PC-3 (cell line): ENCODE data around the gene EFCAB6. TPM values are rescaled to one million over a fixed set of nuclear protein-coding genes. Genes with fewer than 3 reads are reported as not detected.

Experiments
- ATAC-seq: fragments of 200-7000 bp; cut with Tn5 transposase; 2 replicates; pipeline ENCODE4 v1.9.1; 2020; ENCODE audit warnings: mild to moderate bottlenecking, moderate library complexity
- BruUV-seq: library from RNA; stranded (reverse); fragments of 400-500 nt; replicated peaks from 2 replicates; lab custom pipeline; 2021; lab: Mats Ljungman, UMichigan
- CTCF ChIA-PET: fragments of 300-600 bp; sonication (Branson Sonifier 250); formaldehyde crosslinking; loops from one replicate; lab custom pipeline; 2022; ENCODE audit warnings: antibody characterized with exemption; lab: Charles Lee
- POLR2A ChIA-PET: fragments of 300-600 bp; sonication (Branson Sonifier 250); formaldehyde crosslinking; loops from one replicate; lab custom pipeline; 2022; ENCODE audit warnings: antibody characterized with exemption; ENCODE audit not compliant: unreplicated experiment; lab: Charles Lee
- DNase-seq: peaks from one replicate; pipeline ENCODE4 v3.0.0-alpha.2; 2015
- H2AFZ ChIP-seq: fragments of 300-600 bp; sonication (generic); 2 replicates; pipeline ENCODE4 v1.6.0; 2016; ENCODE audit warnings: antibody characterized with exemption, low read length
- H3F3A ChIP-seq: fragments of 300-600 bp; sonication (generic); one replicate; pipeline ENCODE4 v1.6.0; 2017; ENCODE audit warnings: antibody characterized with exemption, low read length, control low read depth, mild to moderate bottlenecking; ENCODE audit not compliant: unreplicated experiment
- H3K27ac ChIP-seq: fragments of 300-600 bp; sonication (generic); 2 replicates; pipeline ENCODE4 v1.5.1; 2016; ENCODE audit warnings: mild to moderate bottlenecking, low read length
- H3K27me3 ChIP-seq: fragments of 300-600 bp; sonication (generic); 2 replicates; pipeline ENCODE4 v1.6.1; 2016; ENCODE audit warnings: low read length, mixed read lengths
- H3K36me3 ChIP-seq: fragments of 300-600 bp; sonication (generic); 2 replicates; pipeline ENCODE4 v1.6.1; 2016; ENCODE audit warnings: low read depth, mixed run types, low read length, mixed read lengths
- H3K4me1 ChIP-seq: fragments of 300-600 bp; sonication (generic); 2 replicates; pipeline ENCODE4 v1.5.1; 2016; ENCODE audit warnings: low read length; ENCODE audit not compliant: insufficient read depth
- H3K4me2 ChIP-seq: fragments of 300-600 bp; sonication (generic); 2 replicates; pipeline ENCODE4 v1.6.0; 2016; ENCODE audit warnings: low read length
- H3K4me3 ChIP-seq: fragments of 300-600 bp; sonication (generic); 2 replicates; pipeline ENCODE4 v1.5.1; 2016; ENCODE audit warnings: mild to moderate bottlenecking, low read length, mixed read lengths
- H3K79me2 ChIP-seq: fragments of 300-600 bp; sonication (generic); 2 replicates; pipeline ENCODE4 v1.6.1; 2017; ENCODE audit warnings: low read length, mixed read lengths
- H3K9ac ChIP-seq: fragments of 300-600 bp; sonication (generic); 2 replicates; pipeline ENCODE4 v1.6.0; 2016; ENCODE audit warnings: mild to moderate bottlenecking, low read length
- H3K9me2 ChIP-seq: fragments of 300-600 bp; sonication (generic); replicated peaks from 2 replicates; pipeline ENCODE4 v1.6.1; 2016; ENCODE audit warnings: mixed run types, low read length, mixed read lengths
- H3K9me3 ChIP-seq: fragments of 300-600 bp; sonication (generic); 2 replicates; pipeline ENCODE4 v1.6.1; 2016; ENCODE audit warnings: low read length, mixed read lengths
- H4K20me1 ChIP-seq: fragments of 300-600 bp; sonication (generic); 2 replicates; pipeline ENCODE4 v1.6.1; 2016; ENCODE audit warnings: low read length, mixed read lengths
- EZH2 ChIP-seq: fragments of 300-600 bp; sonication (generic); IDR thresholded peaks from one replicate; pipeline ENCODE4 v1.6.1; 2017; ENCODE audit warnings: antibody characterized with exemption, mild to moderate bottlenecking, low read length; ENCODE audit not compliant: unreplicated experiment
- EZH2phosphoT487 ChIP-seq: fragments of 300-600 bp; sonication (generic); IDR thresholded peaks from 2 replicates; pipeline ENCODE4 v1.6.1; 2018; ENCODE audit warnings: mild to moderate bottlenecking, antibody characterized with exemption, low read length, borderline replicate concordance
- intact Hi-C: fragments of 100-400 bp; cut with micrococcal nuclease; formaldehyde crosslinking; loops from 2 replicates; pipeline ENCODE4 v1.9.0; 2023
- total RNA-seq: library from RNA; depleted of rRNA; stranded (reverse); fragments of >200 nt; gene quantifications from 2 replicates; pipeline ENCODE4 v1.2.3, GENCODE V29; 2014
- TF ChIP-seq, protein P1 (sequence below): fragments of 300-600 bp; sonication (generic); conservative IDR thresholded peaks from 2 replicates; pipeline ENCODE4 v1.5.1; 2017; ENCODE audit warnings: antibody characterized with exemption, low read depth, mild to moderate bottlenecking, low read length

The EFCAB6 gene
- total RNA-seq, 1 experiment from 2014 or later = 0.07 TPM

DNA sequence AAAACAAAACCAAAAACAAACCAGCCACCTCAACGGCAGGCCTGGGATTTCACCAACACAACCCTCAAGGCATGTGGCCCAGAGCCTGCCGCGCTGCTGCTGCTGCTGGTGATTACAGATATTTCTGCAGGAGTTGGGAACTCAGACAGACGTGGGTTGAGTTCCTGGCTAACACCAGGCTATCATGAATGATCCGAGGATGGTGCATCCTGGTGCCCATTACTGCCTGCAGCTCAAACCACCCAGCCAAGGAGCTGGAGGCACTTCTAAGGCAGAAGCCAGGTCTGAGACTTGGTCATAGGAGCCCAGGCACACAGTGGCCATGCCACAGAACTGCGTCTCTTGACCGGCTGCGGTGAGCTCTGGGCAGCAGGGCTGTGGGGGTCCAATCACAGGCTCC, 248.5 kb downstream of the EFCAB6 start:
- Histone ChIP-seq H3K4me1 (no peaks in the 10 kb centered on the region), H3K9me3 (no peaks in the 10 kb centered on the region), H3K27me3 (no peaks in the 10 kb centered on the region), H3K4me3 (no peak overlapping the region), H3K36me3 (no peaks in the 10 kb centered on the region), H3K9ac (no peak overlapping the region), H4K20me1 (no peaks in the 10 kb centered on the region), H3K79me2 (no peaks in the 10 kb centered on the region), H3K27ac (no peak overlapping the region), H3K9me2 (no peaks in the 10 kb centered on the region), H3F3A (no peaks in the 10 kb centered on the region), H2AFZ (no peak overlapping the region), H3K4me2 (no peak overlapping the region)
- CTCF ChIA-PET = no interaction called here
- intact Hi-C loops = no loop called here
- no TSS peak for BruUV-seq
- POLR2A ChIA-PET = no interaction called here
- no peak for DNase-seq
- no peak for ATAC-seq
- TF ChIP-seq EZH2 (no peak), EZH2phosphoT487 (no peak)
- TF ChIP-seq, protein P1, sequence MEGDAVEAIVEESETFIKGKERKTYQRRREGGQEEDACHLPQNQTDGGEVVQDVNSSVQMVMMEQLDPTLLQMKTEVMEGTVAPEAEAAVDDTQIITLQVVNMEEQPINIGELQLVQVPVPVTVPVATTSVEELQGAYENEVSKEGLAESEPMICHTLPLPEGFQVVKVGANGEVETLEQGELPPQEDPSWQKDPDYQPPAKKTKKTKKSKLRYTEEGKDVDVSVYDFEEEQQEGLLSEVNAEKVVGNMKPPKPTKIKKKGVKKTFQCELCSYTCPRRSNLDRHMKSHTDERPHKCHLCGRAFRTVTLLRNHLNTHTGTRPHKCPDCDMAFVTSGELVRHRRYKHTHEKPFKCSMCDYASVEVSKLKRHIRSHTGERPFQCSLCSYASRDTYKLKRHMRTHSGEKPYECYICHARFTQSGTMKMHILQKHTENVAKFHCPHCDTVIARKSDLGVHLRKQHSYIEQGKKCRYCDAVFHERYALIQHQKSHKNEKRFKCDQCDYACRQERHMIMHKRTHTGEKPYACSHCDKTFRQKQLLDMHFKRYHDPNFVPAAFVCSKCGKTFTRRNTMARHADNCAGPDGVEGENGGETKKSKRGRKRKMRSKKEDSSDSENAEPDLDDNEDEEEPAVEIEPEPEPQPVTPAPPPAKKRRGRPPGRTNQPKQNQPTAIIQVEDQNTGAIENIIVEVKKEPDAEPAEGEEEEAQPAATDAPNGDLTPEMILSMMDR = no peak

- H3K4me2 ChIP-seq = no peak overlapping the region
- ATAC-seq = no peak
- no TSS peak for BruUV-seq
Observed at GRCh38 chr22:43562843-43563242, 249.3 kb downstream of the EFCAB6 start.

More at GRCh38 chr22:43562843-43563242, 249.3 kb downstream of the EFCAB6 start:
- H4K20me1 ChIP-seq = no peaks in the 10 kb centered on the region
- H3K9me3 ChIP-seq = no peaks in the 10 kb centered on the region
- no peaks in the 10 kb centered on the region for H3K4me1 ChIP-seq
- no peaks in the 10 kb centered on the region for H3F3A ChIP-seq
- no peak overlapping the region for H3K9ac ChIP-seq
- H3K9me2 ChIP-seq = no peaks in the 10 kb centered on the region
- intact Hi-C loops = no loop called here
- no peaks in the 10 kb centered on the region for H3K79me2 ChIP-seq
- ChIA-PET POLR2A (no interaction called here), CTCF (no interaction called here)
- no peak overlapping the region for H3K27ac ChIP-seq
- H3K36me3 ChIP-seq = no peaks in the 10 kb centered on the region
- H3K4me3 ChIP-seq = no peak overlapping the region
- no peaks in the 10 kb centered on the region for H3K27me3 ChIP-seq
- no peak for DNase-seq
- H2AFZ ChIP-seq = no peak overlapping the region
- TF ChIP-seq, protein P1 = no peak
- TF ChIP-seq EZH2 = no peak
- TF ChIP-seq EZH2phosphoT487 = no peak
